ENCODE results near the gene PHACTR1.
A peak's percentile ranks its signal among the peaks of the same experiment; 100 is the strongest.
"Not testable (repeated sequence)": the region's sequence is repeated elsewhere in the genome, so short reads cannot be mapped to it uniquely, and the experiment has no call there.

The PHACTR1 gene

GRCh38 chr6:12716298-12716916, at the start of gene PHACTR1:
Gene PHACTR1 (plus strand): TSS chr6:12716767.
- no peak for DNase-seq

- DNase-seq = no peak
Measured at GRCh38 chr6:12666886-12667285, 49.7 kb upstream of the PHACTR1 start.

GRCh38 chr6:12675931-12676330, 40.6 kb upstream of the PHACTR1 start:
- no peak for DNase-seq

GRCh38 chr6:12679341-12679740, 37.2 kb upstream of the PHACTR1 start:
- DNase-seq = no peak

- DNase-seq = no peak
Measured at GRCh38 chr6:12693122-12693521, 23.4 kb upstream of the PHACTR1 start.

- DNase-seq = no peak
Measured at GRCh38 chr6:12698298-12698697, 18.3 kb upstream of the PHACTR1 start.

- DNase-seq = no peak
Measured at GRCh38 chr6:12704946-12705345, 11.6 kb upstream of the PHACTR1 start.

GRCh38 chr6:12709116-12709515, 7.5 kb upstream of the PHACTR1 start:
- DNase-seq = no peak

- no peak for DNase-seq
Measured at GRCh38 chr6:12709556-12710232, 6.9 kb upstream of the PHACTR1 start.

GRCh38 chr6:12710921-12711320, 5.6 kb upstream of the PHACTR1 start:
- DNase-seq = no peak

- DNase-seq = no peak
Measured at GRCh38 chr6:12714022-12714421, 2.5 kb upstream of the PHACTR1 start.

- no peak for DNase-seq
Measured at GRCh38 chr6:12715437-12715836, 1.1 kb upstream of the PHACTR1 start.

- DNase-seq = no peak
Measured at GRCh38 chr6:12717356-12717755, 789 bp downstream of the PHACTR1 start.

- no peak for DNase-seq
Measured at GRCh38 chr6:12718015-12718414, 1.4 kb downstream of the PHACTR1 start.

- no peak for DNase-seq
Measured at GRCh38 chr6:12719017-12719416, 2.5 kb downstream of the PHACTR1 start.

- no peak for DNase-seq
Measured at GRCh38 chr6:12720310-12720709, 3.7 kb downstream of the PHACTR1 start.

GRCh38 chr6:12725263-12725662, 8.7 kb downstream of the PHACTR1 start:
- DNase-seq = no peak

- DNase-seq = no peak
Measured at GRCh38 chr6:12729467-12729866, 12.9 kb downstream of the PHACTR1 start.

GRCh38 chr6:12730809-12731208, 14.2 kb downstream of the PHACTR1 start:
- DNase-seq = not testable (repeated sequence)

- no peak for DNase-seq
Measured at GRCh38 chr6:12733876-12734275, 17.3 kb downstream of the PHACTR1 start.

GRCh38 chr6:12735786-12736185, 19.2 kb downstream of the PHACTR1 start:
- DNase-seq = no peak

- DNase-seq = no peak
Measured at GRCh38 chr6:12748411-12748810, 31.8 kb downstream of the PHACTR1 start.

- DNase-seq = peak; percentile 91
Measured at GRCh38 chr6:12748815-12749521, 32.4 kb downstream of the PHACTR1 start.
